ENCODE measurements around the gene ACER2. TPM values are rescaled to one million over a fixed set of nuclear protein-coding genes. Genes with fewer than 3 reads are reported as not detected.

The ACER2 gene
- polyA plus RNA-seq, 1 experiment: 1.4 TPM

DNA sequence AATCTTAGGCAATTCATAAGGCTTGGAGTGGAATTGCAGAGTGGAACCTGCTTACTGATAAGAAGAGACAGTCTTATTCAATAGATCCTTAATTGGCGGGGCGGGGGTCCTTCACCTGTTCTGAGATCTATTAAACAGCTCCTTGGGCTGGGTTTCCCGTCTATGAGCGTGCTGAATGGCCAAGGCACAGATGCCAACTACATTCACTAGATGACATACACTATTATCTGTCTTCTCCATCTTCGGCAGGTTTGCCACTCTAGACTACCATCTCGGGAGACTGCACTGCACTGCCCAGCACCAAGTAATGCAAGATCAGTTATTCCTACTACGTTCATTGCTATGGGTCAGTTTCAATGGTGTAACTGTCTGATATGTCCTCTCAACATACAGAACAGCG is 81.5 kb downstream of the ACER2 start:
- no peaks in the 10 kb centered on the region for H3K36me3 ChIP-seq (ENCODE audit: control insufficient read depth, insufficient read depth, low read length)
- TF ChIP-seq, protein P1, sequence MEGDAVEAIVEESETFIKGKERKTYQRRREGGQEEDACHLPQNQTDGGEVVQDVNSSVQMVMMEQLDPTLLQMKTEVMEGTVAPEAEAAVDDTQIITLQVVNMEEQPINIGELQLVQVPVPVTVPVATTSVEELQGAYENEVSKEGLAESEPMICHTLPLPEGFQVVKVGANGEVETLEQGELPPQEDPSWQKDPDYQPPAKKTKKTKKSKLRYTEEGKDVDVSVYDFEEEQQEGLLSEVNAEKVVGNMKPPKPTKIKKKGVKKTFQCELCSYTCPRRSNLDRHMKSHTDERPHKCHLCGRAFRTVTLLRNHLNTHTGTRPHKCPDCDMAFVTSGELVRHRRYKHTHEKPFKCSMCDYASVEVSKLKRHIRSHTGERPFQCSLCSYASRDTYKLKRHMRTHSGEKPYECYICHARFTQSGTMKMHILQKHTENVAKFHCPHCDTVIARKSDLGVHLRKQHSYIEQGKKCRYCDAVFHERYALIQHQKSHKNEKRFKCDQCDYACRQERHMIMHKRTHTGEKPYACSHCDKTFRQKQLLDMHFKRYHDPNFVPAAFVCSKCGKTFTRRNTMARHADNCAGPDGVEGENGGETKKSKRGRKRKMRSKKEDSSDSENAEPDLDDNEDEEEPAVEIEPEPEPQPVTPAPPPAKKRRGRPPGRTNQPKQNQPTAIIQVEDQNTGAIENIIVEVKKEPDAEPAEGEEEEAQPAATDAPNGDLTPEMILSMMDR (IDR thresholded peaks at IDR 0.05; ENCODE audit: insufficient read depth, low read depth, low read length): no peak
- peaks cover 3% of the 10 kb centered on the region; the same call in 1 of the 2 replicates for H3K27me3 ChIP-seq (ENCODE audit: control insufficient read depth, insufficient read depth, low read length)
- CTCF ChIA-PET: interaction anchor here (1.0 kb wide), 1 partner anchor 8 kb away, joined by 3 read pairs; no protein-coding TSS in a partner anchor
- DNase-seq (ENCODE audit: low read depth): no peak
- POLR2A ChIA-PET: no interaction called here
- no peak overlapping the region for H3K4me3 ChIP-seq (ENCODE audit: low read depth, low read length)

DNA sequence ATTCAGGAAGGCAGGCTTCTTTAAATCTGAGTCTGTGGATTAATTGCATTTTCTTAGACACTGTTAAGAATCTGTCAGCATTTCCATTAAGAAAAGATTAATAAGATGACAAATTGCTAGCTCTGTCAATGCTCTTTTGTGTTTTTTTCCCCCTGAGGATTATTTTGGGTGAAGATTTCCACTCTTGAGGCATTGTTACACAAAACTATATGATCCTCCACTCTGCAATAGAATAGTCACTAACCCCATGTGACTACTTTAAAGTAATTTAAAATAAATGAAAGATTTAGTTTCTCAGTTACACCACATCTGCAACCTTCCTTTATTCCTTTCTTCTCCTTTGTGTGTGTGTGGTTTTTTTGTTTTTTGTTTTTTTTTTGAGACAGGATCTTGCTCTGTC is 82.0 kb downstream of the ACER2 start:
- H3K36me3 ChIP-seq (ENCODE audit: control insufficient read depth, insufficient read depth, low read length): no peaks in the 10 kb centered on the region
- H3K27me3 ChIP-seq (ENCODE audit: control insufficient read depth, insufficient read depth, low read length): peaks cover 3% of the 10 kb centered on the region; the same call in 1 of the 2 replicates
- ChIA-PET CTCF (no interaction called here), POLR2A (no interaction called here)
- no peak overlapping the region for H3K4me3 ChIP-seq (ENCODE audit: low read depth, low read length)
- no peak for DNase-seq (ENCODE audit: low read depth)
- TF ChIP-seq, protein P1 (IDR thresholded peaks at IDR 0.05; ENCODE audit: insufficient read depth, low read depth, low read length): no peak

DNA sequence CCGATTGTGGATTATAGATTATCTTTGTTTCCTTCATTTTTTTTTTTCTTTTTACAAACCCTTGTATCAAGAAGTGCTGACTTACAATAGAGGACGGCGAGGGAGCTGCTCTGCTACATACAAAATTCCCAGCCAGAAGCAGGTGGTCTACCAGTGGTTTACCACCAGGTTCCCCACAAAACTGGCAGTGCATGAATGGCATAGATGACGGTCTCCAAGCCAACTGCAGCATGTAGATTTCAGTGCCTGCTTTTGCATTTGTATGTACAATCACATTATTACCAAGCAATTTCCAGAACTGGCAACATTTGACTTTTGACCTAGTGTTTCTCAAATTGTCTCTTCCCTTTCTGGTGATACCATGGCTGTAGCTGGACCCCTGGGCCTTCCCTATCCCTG is 84.0 kb downstream of the ACER2 start:
- CTCF ChIA-PET: interaction anchor here (0.8 to 1.8 kb wide), 4 partner anchors 11 to 1706 kb away, joined by 3 to 7 read pairs (median 4); no protein-coding TSS in a partner anchor

DNA sequence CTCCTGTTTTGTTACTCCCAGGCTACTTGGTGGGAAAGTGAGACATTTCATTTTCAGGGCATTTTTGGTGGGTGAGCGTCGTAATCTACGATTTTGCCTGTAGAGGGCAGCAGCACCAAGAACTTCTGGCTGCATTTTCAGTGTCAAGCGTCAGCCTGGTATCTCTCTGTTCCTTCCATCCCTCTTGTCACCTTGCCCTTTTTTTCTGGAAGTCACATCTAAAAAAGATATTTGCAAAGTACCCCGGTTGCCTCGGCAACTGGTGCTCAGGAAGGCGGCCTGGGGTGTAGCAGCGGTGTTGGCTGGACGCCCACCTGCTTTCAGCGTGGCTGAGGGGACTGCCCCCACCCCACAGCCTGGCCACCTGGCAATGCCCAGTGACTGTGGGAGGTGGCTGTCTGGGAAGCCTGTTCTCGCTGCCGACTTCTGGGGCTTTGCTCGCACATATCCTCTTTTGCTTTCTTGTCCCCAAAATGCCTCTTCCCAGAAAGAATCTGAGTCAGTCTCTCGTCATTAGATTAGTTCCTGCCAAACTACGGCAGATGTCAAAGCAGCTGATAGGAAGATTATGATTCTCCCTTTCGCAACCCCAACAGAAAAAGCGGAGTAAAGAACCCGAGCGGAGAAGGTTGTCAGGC is 84.5 kb downstream of the ACER2 start:
- ChIA-PET CTCF (interaction anchor here (1.3 to 1.8 kb wide), 2 partner anchors 12 to 14 kb away, joined by 6 to 7 read pairs; no protein-coding TSS in a partner anchor), POLR2A (no interaction called here)
- Histone ChIP-seq H3K36me3 (ENCODE audit: control insufficient read depth, insufficient read depth, low read length) (no peaks in the 10 kb centered on the region), H3K4me3 (ENCODE audit: low read depth, low read length) (peak overlapping the region; percentile 31), H3K27me3 (ENCODE audit: control insufficient read depth, insufficient read depth, low read length) (peaks cover 3% of the 10 kb centered on the region; the same call in 1 of the 2 replicates)
- TF ChIP-seq, protein P1 (IDR thresholded peaks at IDR 0.05; ENCODE audit: insufficient read depth, low read depth, low read length): peak; percentile 81
- DNase-seq (ENCODE audit: low read depth): no peak

More for the DNA sequence above, 84.0 kb downstream of the ACER2 start:
- Histone ChIP-seq H3K27me3 (ENCODE audit: control insufficient read depth, insufficient read depth, low read length) (peaks cover 3% of the 10 kb centered on the region; the same call in 1 of the 2 replicates), H3K36me3 (ENCODE audit: control insufficient read depth, insufficient read depth, low read length) (no peaks in the 10 kb centered on the region), H3K4me3 (ENCODE audit: low read depth, low read length) (no peak overlapping the region)
- POLR2A ChIA-PET: no interaction called here
- TF ChIP-seq, protein P1 (IDR thresholded peaks at IDR 0.05; ENCODE audit: insufficient read depth, low read depth, low read length): no peak
- no peak for DNase-seq (ENCODE audit: low read depth)

DNA sequence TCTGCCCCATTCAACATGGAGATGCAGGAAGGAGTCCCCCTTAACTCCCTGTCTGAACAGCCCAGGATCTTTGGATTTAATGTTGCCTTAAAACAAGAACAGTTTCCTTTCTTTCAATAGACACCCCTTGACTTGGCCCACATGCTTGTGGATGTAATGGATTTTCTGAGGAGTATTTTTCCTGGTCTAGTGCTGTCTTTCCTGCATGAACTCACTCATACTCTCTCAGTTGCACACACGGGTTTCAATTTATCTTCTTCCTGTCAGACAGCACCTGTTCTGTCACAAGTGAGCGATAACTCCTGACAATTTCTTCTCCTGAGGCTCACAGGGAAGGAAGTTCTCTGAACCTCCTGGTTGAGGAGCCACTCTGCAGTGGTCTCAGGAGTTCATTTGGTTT is 85.1 kb downstream of the ACER2 start:
- TF ChIP-seq, protein P1 (IDR thresholded peaks at IDR 0.05; ENCODE audit: insufficient read depth, low read depth, low read length): no peak
- ChIA-PET CTCF (no interaction called here), POLR2A (no interaction called here)
- Histone ChIP-seq H3K36me3 (ENCODE audit: control insufficient read depth, insufficient read depth, low read length) (no peaks in the 10 kb centered on the region), H3K4me3 (ENCODE audit: low read depth, low read length) (no peak overlapping the region), H3K27me3 (ENCODE audit: control insufficient read depth, insufficient read depth, low read length) (peaks cover 3% of the 10 kb centered on the region; the same call in 1 of the 2 replicates)
- DNase-seq (ENCODE audit: low read depth): no peak
